ENCODE results near the gene NCOA4. TPM values are rescaled to one million over a fixed set of nuclear protein-coding genes. Genes with fewer than 3 reads are reported as not detected.
A peak's percentile ranks its signal among the peaks of the same experiment; 100 is the strongest.
"Not testable (repeated sequence)": the region's sequence is repeated elsewhere in the genome, so short reads cannot be mapped to it uniquely, and the experiment has no call there.

Gene NCOA4
- 111 and 144 TPM in 2 replicates for total RNA-seq (2014; rRNA removed; shearing (Covaris generic))

DNA sequence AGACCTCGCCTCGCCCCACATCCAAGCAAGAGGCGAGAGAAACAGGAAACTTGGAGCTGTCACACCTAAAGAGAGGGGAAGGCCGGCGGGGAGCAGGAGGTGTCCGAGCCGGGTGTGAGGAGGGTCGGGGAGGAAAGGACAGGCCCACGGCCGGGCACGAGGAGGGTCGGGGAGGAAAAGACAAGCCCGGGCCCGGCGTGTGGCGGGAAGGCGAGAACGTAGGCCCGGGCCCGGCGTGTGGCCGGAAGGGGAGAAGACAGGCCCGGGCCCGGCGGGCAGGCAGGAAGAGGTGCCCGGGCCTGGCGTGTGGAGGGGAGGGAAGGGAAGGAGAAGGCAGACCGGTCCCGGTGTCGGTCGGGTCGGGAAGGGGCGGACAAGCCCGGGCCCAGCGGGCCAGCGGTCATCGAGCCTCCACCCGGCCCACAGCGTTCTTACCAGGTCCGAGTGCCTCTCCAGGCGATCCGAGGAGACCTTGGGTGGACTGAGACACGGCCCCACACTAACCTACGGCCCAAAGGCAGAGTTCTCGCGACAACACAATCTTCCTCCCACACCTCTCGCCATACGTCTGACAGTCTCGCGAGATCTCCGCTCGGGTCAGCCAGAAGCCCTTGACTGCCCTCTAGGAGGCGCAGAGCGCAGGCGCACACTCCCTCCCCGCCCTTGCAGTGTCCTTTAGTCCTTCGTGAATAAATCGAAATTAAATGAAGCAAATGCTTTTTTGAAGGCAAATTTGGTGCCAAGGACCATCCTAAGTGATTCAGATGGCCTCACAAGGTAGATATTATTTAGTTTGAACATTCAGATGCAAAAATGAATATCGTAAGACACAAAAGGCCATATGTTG is at the start of gene NCOA4:
TSS of gene NCOA4 (minus strand) at position 533 of the 847 bp plus-strand sequence. CDS start 13,943 bp downstream, outside the sequence.
- peak; percentile 96 for DNase-seq (ENCODE audit: low read depth)

DNA sequence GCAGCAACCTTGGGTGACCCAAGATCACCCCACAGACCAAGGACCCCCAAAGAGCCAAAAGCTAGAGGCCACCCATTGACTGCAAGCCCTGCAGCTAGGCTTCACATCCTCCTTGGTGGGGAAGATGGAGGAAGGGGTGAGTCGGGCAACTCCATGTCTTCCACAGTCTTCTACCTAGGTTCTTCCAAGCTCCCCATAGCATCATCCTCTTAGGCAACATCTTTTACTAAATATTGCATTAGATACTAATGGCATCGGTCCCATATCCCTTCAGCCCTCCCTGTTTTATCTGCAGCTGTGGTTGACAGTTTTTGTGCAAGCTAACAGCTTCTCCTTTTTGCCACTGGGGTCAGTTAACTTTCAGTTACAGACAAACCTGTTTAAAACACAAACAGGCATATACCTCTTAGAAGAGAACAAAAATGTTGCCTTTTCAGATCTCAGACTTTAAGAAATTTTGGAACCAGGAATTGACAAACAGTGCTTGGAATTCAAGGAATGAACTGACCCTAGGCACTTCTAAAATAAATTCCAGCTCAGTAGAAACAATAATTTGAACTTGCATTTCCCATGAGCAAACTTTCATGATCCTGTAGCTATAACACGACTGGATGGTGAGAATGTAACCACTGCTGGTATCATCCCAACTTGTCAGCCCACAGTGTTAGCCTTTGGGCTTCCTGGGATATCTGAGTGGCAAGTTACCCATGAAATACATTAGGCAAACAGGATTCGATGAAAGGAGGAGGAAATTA is 49.6 kb upstream of the NCOA4 start:
- DNase-seq (ENCODE audit: low read depth): no peak

DNA sequence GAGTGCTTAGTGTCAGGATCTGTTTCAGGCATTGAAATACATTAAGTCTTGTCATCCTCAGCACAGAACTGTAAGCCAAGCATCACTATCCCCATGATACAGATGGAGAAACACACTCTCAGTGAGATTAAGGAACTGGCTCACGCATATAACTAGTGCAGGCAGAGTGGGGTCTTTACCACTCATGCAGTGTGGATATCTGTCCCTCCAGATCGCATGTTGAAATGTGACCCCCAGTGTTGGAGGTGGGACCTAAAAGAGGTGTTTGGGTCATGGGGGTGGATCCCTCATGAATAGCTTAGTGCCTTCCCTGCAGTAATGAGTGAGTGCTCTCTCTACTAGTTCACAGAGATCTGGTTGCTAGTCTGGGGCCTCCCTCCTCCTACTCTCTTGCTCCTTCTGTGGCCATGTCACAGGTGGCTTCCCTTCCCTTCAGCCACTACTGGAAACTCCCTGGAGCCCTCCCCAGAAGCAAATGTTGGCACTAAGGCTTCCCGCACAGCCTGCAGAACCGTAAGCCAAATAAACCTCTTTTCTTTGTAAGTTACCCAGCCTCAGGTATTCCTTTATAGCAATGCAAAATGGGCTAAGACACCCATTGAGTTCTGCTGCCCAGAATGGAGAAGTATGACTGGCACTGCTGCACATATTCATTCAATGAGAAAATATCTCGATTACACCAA is 47.4 kb upstream of the NCOA4 start:
- no peak for DNase-seq (ENCODE audit: low read depth)

DNA sequence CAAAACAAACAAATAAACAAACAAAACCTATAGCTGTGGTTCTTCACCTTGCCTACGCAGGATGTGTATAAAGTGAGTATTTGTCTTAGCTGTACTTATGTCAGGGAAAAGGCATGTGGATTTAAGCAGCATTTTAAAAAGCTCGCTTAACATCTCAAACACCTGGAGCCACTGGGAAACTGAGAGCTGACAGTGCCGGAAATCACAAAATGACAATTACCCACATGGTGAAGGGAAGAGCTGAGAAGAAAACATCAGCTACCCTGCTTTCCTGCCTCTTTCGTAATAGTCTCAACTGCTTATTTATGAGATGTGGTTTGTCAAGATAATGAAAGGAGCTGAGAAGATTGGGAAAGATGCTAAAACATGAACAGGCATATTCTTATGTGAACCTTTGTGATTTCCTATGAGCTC is 46.7 kb upstream of the NCOA4 start:
- no peak for DNase-seq (ENCODE audit: low read depth)

DNA sequence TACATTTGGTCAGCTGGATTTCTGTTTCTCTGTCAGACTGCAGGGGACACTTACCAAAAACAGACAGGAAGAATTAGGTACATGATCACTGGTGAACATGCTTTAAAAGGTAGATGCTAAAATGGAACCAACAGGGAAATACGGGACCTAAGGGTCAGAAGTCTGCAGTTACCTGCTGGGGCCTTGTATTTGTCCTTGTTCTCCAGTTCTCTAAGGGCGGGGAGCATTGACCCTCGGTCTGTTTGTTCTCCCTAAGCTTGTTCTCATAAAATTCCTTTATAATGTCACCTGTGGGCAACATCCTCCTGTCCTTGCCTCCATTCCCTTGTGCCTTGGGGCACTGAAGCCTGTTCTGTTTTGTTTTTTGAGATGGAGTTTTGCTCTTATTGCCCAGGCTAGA is 45.4 kb upstream of the NCOA4 start:
- no peak for DNase-seq (ENCODE audit: low read depth)

DNA sequence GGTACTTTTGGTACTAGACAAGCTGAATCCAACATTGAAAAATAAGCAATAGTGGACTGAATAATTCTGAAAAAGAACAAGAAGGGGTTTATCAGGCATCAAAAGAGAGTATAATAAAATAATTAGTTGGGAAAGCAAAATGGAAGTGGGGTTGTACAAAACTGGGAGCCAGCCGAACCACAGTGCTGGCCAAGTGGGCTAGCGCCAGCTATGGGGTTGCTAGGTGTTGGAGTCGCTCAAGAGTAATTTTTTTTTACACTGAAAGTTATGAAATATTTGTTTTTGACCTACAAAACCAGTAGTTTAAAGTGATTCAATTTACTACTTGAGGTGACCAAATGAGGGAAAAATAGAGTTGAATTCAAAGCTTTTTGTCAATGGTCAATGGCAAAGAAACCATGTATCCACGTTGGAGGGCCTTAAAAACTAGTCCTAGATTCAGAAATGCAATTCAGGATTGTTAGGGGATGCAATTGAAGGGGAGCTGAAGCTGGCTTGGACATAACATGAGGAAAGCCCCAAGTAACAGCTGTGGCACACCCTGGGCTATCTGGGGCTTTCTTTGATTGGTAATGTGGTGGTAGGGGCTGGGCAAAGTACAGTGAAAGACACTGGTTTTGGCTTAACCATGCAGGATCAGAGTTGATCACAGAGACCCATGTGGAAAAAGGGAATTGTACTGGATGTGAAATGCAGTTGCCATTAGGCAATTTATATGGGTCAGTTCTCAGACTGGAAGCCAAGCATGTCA is 43.9 kb upstream of the NCOA4 start:
- DNase-seq (ENCODE audit: low read depth): no peak

DNA sequence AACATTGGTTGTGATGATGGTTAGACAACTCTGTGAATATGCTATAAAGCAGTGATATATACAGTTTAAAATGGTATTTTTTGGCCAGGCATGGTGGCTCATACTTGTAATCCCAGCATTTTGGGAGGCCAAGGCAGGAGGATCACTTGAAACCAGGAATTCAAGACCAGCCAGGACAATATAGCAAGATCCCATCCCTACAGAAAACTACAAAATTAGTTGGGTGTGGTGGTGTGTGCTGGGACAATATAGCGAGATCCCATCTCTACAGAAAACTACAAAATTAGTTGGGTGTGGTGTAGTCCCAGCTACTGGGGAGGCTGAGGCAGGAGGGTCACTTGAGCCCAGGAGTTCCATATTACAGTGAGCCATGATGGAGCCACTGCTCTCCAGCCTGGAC is 43.1 kb upstream of the NCOA4 start:
- DNase-seq (ENCODE audit: low read depth): no peak

DNA sequence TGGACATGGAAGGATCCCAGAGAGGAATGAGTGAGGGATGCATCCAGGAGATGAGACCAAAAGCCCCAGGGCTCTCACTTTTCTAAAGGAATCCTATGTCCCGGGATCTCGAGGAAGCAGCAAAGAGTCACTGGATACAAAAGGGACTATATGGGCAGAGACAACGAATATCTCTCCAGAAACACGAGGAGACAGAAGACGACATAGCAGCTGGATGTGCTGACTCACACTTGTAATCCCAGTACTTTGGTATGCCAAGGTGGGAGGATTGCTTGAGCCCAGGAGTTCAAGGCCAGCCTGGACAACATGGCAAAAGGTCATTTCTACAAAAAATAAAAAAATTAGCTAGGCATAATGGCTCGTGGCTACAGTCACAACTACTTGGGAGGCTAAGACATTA is 40.3 kb upstream of the NCOA4 start:
- DNase-seq (ENCODE audit: low read depth): no peak

DNA sequence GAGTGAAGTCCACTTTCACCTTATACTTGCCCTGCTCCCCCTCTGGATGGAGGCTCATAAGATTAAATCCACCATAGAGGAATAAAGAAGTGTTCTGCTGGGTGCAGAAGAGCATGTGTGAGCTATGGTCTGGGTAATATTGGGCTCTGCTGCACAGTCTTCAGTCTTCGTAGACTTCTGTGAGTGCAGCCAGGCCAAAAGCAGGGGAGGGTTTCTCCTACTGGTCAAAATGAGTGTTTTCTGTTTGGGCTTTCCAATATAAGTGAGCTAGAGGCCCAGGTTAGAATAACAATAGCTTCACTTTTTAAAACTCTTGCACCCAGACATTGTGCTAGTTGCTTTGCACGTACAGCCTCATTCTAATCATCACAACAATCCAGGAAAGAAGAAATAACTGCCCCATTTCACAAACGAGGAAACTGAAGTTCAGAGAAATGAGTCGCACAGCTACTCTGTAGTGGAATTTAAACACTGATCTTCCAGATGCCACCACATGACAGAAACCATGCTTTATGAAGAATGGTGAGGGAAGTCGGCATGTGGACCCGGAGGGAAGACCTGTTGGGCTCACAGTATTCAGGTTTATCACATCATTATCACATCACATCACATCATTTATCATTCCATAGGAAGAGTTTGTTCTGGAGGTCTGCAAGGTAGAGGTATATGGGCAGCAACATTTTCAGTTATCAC is 39.5 kb upstream of the NCOA4 start:
- DNase-seq (ENCODE audit: low read depth): no peak

DNA sequence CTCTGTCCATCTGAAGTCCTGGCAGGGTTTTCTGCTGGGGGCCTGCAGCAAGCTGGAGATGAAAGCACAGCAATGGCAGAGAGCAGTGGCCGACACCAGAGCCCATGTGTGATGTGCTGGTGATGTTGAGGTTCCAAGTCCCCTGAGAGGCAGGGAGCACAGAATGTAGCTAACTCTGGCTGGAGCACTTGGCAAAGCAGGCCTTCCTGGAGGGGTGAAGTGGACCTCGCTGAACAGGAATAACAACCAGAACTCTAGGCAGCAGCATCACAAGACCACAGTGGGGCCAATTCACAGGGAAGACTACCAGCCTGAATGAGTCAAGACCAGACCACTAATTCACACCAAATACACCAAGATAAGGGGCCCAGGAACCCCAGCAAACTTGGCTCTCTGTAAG is 38.5 kb upstream of the NCOA4 start:
- DNase-seq (ENCODE audit: low read depth): no peak

DNA sequence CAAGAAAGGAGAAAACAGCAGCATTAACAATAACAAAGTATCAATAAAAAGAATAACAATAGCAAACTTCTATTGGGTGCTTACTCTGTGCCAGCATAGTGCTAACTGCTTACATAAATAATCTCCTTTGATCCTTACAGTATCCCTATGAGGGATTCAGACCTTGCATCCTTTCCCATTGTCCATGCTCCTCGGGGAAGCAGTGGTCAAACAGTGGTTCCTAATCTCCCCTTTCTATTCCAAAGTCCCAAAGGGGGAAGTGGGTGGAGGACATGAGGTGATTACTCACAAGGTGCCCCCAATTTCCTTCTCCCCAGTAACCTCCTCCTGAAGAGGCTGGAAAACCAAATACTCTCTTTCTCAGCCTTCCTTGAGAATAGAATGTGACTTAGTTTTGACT is 37.7 kb upstream of the NCOA4 start:
- no peak for DNase-seq (ENCODE audit: low read depth)

DNA sequence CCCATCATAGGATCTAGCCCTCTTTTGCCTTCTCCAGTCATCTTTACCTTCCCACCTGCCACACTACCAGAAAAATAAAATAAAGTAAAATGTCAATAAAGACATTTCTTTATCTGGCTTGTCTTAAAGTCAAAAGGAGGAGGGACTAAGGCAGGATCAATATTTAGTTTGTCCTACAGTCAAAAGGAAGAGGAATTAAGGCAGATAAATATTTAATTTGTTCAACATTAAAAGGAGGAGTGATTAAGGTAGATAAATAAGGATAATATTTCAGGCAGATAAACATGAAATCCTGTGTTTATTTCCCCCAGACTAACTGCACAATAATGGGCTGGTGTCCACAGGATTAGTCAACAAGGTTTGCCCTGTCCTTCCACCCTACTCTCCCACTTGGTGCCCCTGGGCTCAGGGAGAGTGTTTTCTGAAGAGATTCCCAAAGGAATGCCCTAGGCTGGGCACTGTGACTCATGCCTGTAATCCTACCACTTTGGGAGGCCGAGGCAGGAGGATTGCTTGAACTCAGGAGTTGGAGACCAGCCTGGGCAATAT is 33.9 kb upstream of the NCOA4 start:
- DNase-seq (ENCODE audit: low read depth): no peak

DNA sequence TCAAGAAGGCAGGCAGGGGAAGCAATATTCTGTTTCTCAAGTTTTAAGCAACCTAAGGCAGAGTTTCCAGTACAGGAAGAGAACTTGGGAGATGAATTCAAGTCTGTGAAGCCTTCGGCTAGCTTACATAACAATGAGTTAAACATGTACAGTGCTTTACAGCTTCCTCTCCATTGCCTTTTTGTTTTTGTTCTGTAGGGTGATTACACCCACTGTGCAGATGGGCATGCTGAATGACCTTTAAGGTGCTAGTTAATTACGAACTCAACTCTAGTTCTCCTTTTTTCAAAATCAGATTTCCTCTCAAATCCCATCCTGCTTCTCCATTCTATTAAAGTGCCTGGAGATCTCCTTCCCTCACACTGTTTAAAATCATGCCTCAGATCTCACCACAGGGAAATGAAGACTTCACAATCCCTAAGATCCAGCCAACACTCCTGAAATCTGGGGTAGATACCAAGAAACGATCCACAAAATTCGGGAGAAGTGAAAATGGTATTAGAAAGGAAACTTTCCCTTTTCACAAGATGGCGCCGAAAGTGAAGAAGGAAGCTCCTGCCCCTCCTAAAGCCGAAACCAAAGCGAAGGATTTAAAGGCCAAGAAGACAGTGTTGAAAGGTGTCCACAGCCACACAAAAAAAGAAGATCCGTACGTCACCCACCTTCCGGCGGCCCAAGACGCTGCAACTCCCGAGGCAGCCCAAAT is 32.5 kb upstream of the NCOA4 start:
- no peak for DNase-seq (ENCODE audit: low read depth)

DNA sequence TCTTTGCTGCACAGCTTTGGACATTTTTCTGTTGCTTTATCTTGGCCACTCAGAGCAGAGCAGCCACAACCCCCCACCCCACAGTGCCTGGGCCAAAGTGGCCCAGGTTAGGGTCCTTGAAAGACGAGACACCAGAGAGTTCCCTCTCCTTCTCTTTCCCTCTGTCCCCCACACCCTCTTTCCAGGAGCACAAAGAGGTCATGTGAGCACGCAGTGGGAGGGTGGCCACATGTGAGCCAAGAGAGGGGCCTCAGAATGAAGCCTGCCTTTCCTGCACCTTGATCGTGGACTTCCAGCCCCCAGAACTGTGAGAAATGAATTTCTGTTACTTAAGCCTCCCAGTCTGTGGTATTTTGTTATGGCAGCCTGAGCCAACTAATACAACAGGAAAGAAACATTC is 30.3 kb upstream of the NCOA4 start:
- DNase-seq (ENCODE audit: low read depth): no peak

DNA sequence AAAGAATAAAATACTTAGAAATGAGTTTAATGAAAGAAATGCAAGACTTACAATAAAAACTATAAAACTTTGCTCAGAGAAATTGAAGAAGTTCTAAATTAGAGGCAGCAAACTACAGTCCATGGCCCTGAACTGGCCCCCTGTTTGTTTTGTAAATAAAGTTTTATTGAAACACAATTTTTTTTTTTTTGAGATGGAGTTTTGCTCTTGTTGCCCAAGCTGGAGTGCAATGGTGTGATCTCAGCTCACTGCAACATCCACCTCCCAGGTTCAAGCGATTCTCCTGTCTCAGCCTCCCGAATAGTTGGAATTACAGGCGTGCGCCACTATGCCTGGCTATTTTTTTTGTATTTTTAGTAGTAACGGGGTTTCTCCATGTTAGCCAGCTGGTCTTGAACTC is 27.5 kb upstream of the NCOA4 start:
- DNase-seq (ENCODE audit: low read depth): not testable (repeated sequence)

DNA sequence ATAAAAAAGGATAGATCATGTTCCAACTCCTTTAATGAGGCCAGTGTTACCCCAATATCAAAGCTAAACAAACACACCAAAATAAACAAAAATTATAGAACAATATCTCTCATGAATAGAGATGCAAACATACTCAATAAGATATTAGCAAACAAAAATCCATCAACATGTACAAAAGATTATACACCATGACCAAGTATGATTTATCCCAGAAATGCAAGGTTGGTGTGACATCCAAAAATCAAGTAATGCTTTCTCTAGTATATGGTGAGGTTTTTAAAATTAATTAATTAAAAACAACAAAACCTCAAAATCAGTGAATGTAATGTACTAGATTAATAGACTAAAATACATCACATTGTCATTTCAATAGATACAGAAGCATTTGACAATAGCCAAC is 26.6 kb upstream of the NCOA4 start:
- no peak for DNase-seq (ENCODE audit: low read depth)

DNA sequence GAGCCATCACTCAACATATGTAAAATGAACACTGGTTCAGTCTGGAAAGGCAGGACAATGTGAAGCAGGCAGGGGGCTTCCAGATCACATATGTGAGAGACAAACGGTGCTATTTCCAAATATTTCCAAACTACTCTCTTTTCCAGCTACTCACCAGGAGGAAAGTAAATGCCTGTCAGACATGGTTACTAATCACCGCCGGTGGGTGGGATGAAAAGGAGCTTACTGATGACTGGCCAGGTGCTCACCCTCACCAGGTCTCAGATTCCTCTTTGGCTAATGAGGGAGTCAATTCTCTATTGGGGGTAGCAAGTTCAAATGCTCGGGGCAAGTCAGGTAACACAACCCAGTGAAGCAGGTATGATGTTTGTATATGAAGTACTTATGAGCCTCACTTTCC is 25.3 kb upstream of the NCOA4 start:
- DNase-seq (ENCODE audit: low read depth): no peak

DNA sequence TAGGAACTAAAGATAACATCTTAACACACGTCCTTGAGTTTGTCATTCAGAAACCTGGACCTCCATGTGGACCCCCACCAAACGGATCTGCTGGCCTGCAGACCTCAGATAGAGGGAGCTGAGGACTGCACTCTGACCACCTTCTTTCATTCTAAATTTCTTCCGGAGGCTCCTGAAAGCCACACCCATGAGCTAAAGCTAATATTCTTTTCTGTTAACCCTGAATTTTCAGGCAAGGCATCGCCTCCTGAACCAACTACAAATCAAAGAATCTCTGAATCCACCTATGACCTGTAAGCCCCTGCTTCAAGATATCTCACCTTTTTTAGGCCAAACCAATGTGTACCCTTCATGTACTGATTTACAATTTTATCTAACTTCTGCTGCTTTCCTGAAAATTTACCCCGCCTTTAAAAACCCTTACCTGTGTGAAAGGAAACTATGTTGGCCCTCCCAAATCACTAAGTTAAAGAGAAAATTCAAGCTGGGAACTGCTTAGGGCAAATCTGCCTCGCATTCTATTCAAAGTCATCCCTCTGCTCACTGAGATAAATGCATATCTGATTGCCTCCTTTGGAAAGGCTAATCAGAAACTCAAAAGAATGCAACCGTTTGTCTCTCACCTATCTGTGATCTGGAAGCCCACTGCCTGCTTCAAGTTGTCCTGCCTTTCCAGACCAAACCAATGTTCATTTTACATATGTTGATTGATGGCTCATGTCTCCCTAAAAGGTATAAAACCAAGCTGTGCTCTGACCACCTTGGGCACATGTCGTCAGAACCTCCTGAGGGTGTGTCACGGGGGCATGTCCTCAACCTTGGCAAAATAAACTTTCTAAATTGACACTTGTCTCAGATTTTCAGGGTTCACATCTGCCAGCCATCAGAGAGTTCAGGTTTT is 23.4 kb upstream of the NCOA4 start:
- DNase-seq (ENCODE audit: low read depth): no peak

DNA sequence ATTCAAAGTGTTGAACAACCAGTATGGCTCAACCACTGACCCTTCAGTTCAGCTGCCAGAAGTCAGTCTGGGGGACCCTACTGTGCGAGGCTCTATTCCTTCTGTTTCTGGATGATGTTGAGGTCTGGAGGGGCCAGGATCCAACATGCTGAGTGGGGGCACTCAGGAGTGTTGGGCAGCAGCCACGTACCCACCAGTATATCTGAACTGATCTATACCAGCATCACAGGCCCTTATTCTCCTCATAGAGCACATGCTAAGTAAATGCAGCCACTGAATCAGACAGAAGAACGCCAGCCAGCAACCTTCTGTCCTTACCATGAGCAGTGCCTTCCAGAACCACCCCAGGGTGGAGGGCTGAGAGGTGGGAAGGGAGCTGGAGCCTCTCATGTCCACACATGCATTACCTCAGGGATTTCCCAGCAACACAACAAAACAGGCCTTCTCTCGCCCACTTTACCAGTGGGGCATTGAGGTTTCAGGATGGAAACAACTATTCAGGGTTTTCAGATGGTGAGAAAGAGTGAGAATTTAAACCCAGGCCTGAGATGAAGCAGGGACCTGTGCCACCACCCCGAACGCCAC is 22.5 kb upstream of the NCOA4 start:
- DNase-seq (ENCODE audit: low read depth): no peak
